Keratinocyte (primary cell): ENCODE measurements around the gene TENT4B. TPM values are rescaled to one million over a fixed set of nuclear protein-coding genes. Genes with fewer than 3 reads are reported as not detected.

ENCODE experiments used
- DNase-seq: peaks from one replicate; pipeline ENCODE4 v3.0.0-alpha.2; 2011; ENCODE audit warnings: low read depth, missing footprints, low spot score
- FAIRE-seq: peaks from 2 replicates; lab custom pipeline; 2011; peaks lifted over from hg19 to GRCh38; lab: Jason Lieb, UNC
- H2AFZ ChIP-seq: 2 replicates; pipeline ENCODE4 v1.6.0; 2012; ENCODE audit warnings: low read length, control low read depth, inconsistent platforms; ENCODE audit not compliant: control insufficient read depth
- H3K27ac ChIP-seq: 2 replicates; pipeline ENCODE4 v1.5.1; 2011; ENCODE audit warnings: low read length; ENCODE audit not compliant: control insufficient read depth, insufficient read depth
- H3K27me3 ChIP-seq: 3 replicates; pipeline ENCODE4 v1.6.0; 2011; ENCODE audit warnings: low read length; ENCODE audit not compliant: control insufficient read depth, insufficient read depth; ENCODE audit errors: extremely low read depth
- H3K36me3 ChIP-seq, 2 experiments: 2 replicates in 1 of 2; 3 replicates in 1 of 2; pipeline ENCODE4 v1.5.1; 2011; ENCODE audit warnings: low read length in 2 of 2, mild to moderate bottlenecking in 1 of 2; ENCODE audit not compliant: control insufficient read depth in 2 of 2, insufficient read depth in 2 of 2; ENCODE audit errors: extremely low read depth in 1 of 2
- H3K4me1 ChIP-seq: 3 replicates; pipeline ENCODE4 v1.5.1; 2011; ENCODE audit warnings: low read length; ENCODE audit not compliant: control insufficient read depth, insufficient read depth; ENCODE audit errors: extremely low read depth
- H3K4me2 ChIP-seq: 3 replicates; pipeline ENCODE4 v1.6.0; 2011; ENCODE audit warnings: low read depth, low read length; ENCODE audit not compliant: control insufficient read depth, insufficient read depth; ENCODE audit errors: extremely low read depth
- H3K4me3 ChIP-seq, 3 experiments: fragments of 200-600 bp in 1 of 3; sonication (generic) in 1 of 3; 2 replicates in 2 of 3; 3 replicates in 1 of 3; pipeline ENCODE4 v1.5.1; 2011 to 2016; ENCODE audit warnings: low read length in 3 of 3, mild to moderate bottlenecking in 3 of 3, control low read depth in 2 of 3, inconsistent platforms in 1 of 3, low read depth in 1 of 3, mixed read lengths in 1 of 3, mixed run types in 1 of 3, moderate library complexity in 1 of 3; ENCODE audit not compliant: control insufficient read depth in 2 of 3, insufficient read depth in 2 of 3; ENCODE audit errors: extremely low read depth in 1 of 3
- H3K79me2 ChIP-seq: 2 replicates; pipeline ENCODE4 v1.6.0; 2012; ENCODE audit warnings: low read length; ENCODE audit not compliant: control insufficient read depth, insufficient read depth
- H3K9ac ChIP-seq: 3 replicates; pipeline ENCODE4 v1.6.0; 2011; ENCODE audit warnings: low read length; ENCODE audit not compliant: control insufficient read depth, insufficient read depth; ENCODE audit errors: extremely low read depth
- H3K9me1 ChIP-seq: 3 replicates; pipeline ENCODE4 v1.6.0; 2011; ENCODE audit warnings: low read length; ENCODE audit not compliant: control insufficient read depth, insufficient read depth; ENCODE audit errors: extremely low read depth
- H3K9me3 ChIP-seq: 2 replicates; pipeline ENCODE4 v1.5.1; 2012; ENCODE audit warnings: low read depth, low read length; ENCODE audit not compliant: control insufficient read depth
- H4K20me1 ChIP-seq: 3 replicates; pipeline ENCODE4 v1.6.0; 2011; ENCODE audit warnings: low read length; ENCODE audit not compliant: control insufficient read depth, insufficient read depth; ENCODE audit errors: extremely low read depth
- CTCF ChIP-seq, 3 experiments: IDR thresholded peaks in 1 of 3; conservative IDR thresholded peaks in 1 of 3; optimal IDR thresholded peaks in 1 of 3; 2 replicates in 2 of 3; 3 replicates in 1 of 3; pipeline versions ENCODE3 to v1.5.1; 2011; ENCODE audit warnings: low read length in 3 of 3, mild to moderate bottlenecking in 3 of 3, moderate library complexity in 2 of 3, control low read depth in 1 of 3, inconsistent platforms in 1 of 3; ENCODE audit not compliant: insufficient read depth in 2 of 3; ENCODE audit errors: extremely low read depth in 1 of 3
- EZH2 ChIP-seq: IDR thresholded peaks from one replicate; pipeline ENCODE4 v1.6.1; 2012; ENCODE audit warnings: inconsistent platforms, mild to moderate bottlenecking, low read length, moderate library complexity
- dilution Hi-C: fragments of 300-500 bp; cut with MboI; formaldehyde crosslinking; loops from one replicate; pipeline ENCODE4 v1.7.0; 2020; ENCODE audit warnings: low sequenced_read_pairs; ENCODE audit not compliant: extremely low pct_ligation_motif_present
- polyA plus RNA-seq, 5 experiments: library from polyadenylated mRNA; depleted of rRNA in 3 of 5; stranded (reverse) in 3 of 5; stranded (forward) in 1 of 5; unstranded in 1 of 5; fragments of >200 nt; gene quantifications; 1 replicate in 1 of 5; 2 replicates in 3 of 5; 3 replicates in 1 of 5; pipeline versions ENCODE4 v1.2.1 to v1.2.3, GENCODE V29; 2011 to 2012; ENCODE audit warnings: missing spikeins in 2 of 5, low read depth in 1 of 5, low replicate concordance in 1 of 5

Gene TENT4B
- polyA plus RNA-seq, 1 donor (not counting 4 experiments of a cell fraction or from before 2014, with no cell fraction given), result 14.8 TPM

- H2AFZ ChIP-seq, result no peak overlapping the region
- no peak overlapping the region for H3K9ac ChIP-seq
- FAIRE-seq (no peak), DNase-seq (no peak)
- H3K79me2 ChIP-seq, result no peaks in the 10 kb centered on the region
- H3K4me2 ChIP-seq, result no peak overlapping the region
- TF ChIP-seq CTCF (optimal IDR thresholded peaks at IDR 0.05 in 1 of 3, IDR thresholded peaks at IDR 0.05 in 1 of 3, conservative IDR thresholded peaks at IDR 0.05 in 1 of 3; ENCODE audit: extremely low read depth in 1 of 3, insufficient read depth in 2 of 3, low read length in 3 of 3) (no peak), EZH2 (no peak)
- peaks cover 10% of the 10 kb centered on the region in 2 experiments for H3K36me3 ChIP-seq
- no peaks in the 10 kb centered on the region for H3K4me1 ChIP-seq
- H3K4me3 ChIP-seq, result no peak overlapping the region
- H4K20me1 ChIP-seq, result no peaks in the 10 kb centered on the region
- H3K9me1 ChIP-seq, result no peaks in the 10 kb centered on the region
- H3K27ac ChIP-seq, result no peak overlapping the region
- H3K9me3 ChIP-seq, result no peaks in the 10 kb centered on the region
- no peaks in the 10 kb centered on the region for H3K27me3 ChIP-seq
- dilution Hi-C loops, result no loop called here
Observed at GRCh38 chr16:50227665-50228064, 74.6 kb downstream of the TENT4B start.

- H3K27ac ChIP-seq, result no peak overlapping the region
- H3K4me2 ChIP-seq, result no peak overlapping the region
- DNase-seq (no peak), FAIRE-seq (no peak)
- no peaks in the 10 kb centered on the region for H3K9me3 ChIP-seq
- H3K79me2 ChIP-seq, result no peaks in the 10 kb centered on the region
- H2AFZ ChIP-seq, result no peak overlapping the region
- H3K4me1 ChIP-seq, result no peaks in the 10 kb centered on the region
- H4K20me1 ChIP-seq, result no peaks in the 10 kb centered on the region
- TF ChIP-seq CTCF (optimal IDR thresholded peaks at IDR 0.05 in 1 of 3, IDR thresholded peaks at IDR 0.05 in 1 of 3, conservative IDR thresholded peaks at IDR 0.05 in 1 of 3; ENCODE audit: extremely low read depth in 1 of 3, insufficient read depth in 2 of 3, low read length in 3 of 3) (no peak), EZH2 (no peak)
- peaks cover 10% of the 10 kb centered on the region in 2 experiments for H3K36me3 ChIP-seq
- no peaks in the 10 kb centered on the region for H3K27me3 ChIP-seq
- no peak overlapping the region for H3K4me3 ChIP-seq
- H3K9me1 ChIP-seq, result no peaks in the 10 kb centered on the region
- H3K9ac ChIP-seq, result no peak overlapping the region
- dilution Hi-C loops, result no loop called here
Observed at GRCh38 chr16:50228364-50228868, 75.3 kb downstream of the TENT4B start.
